Measurements from ENCODE around the gene SV2B.

The SV2B gene

DNA sequence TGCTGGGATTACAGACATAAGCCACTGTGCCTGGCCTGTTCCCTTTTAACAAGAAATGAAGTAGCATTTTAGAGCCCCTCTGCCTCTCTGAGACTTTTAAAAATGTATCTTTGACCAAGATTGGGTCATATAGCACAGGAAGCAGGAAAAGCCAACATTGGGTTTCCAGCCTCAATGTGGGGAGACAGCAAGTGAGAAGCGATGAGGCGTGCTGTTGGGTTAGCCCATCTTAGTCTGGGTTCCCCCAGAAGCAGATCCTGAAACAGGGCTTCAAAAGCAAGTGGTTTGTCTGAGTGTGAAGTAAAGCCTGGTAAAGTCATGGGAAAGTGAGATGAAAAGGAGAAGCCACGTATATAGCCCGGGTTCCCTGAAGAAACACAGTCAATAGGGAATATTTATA is 48.2 kb downstream of the SV2B start:
- Histone ChIP-seq H3K9me2 (replicated peaks; ENCODE audit: insufficient read depth, low read length) (no peaks in the 10 kb centered on the region), H4K20me1 (ENCODE audit: low read depth, low read length) (no peaks in the 10 kb centered on the region), H3K4me3 (ENCODE audit: insufficient read depth, low read length, poor library complexity, severe bottlenecking) (no peak overlapping the region), H3K36me3 (ENCODE audit: low read length) (no peaks in the 10 kb centered on the region), H3K4me2 (ENCODE audit: low read depth, low read length, poor library complexity, severe bottlenecking) (no peak overlapping the region), H3K9ac (ENCODE audit: low read length) (no peak overlapping the region), H3K79me2 (ENCODE audit: insufficient read depth, low read length) (no peaks in the 10 kb centered on the region), H3K27ac (ENCODE audit: low read depth, low read length) (no peak overlapping the region), H2AFZ (ENCODE audit: low read depth, low read length, severe bottlenecking) (no peak overlapping the region), H3K27me3 (ENCODE audit: low read length) (no peaks in the 10 kb centered on the region), H3K9me3 (ENCODE audit: insufficient read depth, low read length) (no peaks in the 10 kb centered on the region), H3F3A (ENCODE audit: insufficient read depth) (no peaks in the 10 kb centered on the region)
- TF ChIP-seq CTCF (IDR thresholded peaks at IDR 0.05; ENCODE audit: insufficient read depth, low read length, poor library complexity, severe bottlenecking) (no peak), EZH2phosphoT487 (conservative IDR thresholded peaks at IDR 0.05; ENCODE audit: low read length) (no peak)

DNA sequence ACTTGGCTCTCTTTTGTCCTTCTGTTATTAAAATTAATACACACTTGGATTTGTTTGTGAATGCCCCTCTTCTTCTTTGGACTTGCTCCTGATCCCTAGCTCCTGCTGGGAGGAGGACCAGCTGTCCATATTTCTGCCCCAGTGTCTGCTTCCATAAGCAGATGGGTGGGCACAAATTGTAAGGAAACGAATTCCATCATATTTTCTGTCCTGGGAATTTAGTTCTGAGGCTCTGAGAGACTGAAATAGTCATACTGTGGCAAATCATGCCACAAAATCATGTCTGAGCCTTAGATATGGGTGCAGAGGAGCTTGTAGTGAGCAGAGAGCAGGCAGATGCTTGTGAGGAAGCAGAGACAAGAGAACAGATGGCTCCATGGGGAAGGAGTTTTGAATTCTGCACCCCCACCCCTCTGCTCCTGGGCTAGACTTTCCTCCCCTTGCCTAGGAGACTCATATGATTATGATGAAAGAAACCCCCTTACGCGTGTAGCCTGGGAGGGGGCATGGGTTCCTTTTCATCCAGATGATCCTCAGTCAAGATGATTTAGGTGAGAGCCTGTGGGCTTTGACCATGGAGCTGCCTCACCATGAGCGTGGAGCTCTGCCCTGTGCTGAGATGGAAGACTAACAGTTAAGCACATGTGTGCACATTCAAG is 50.6 kb downstream of the SV2B start:
- H3K4me2 ChIP-seq (ENCODE audit: low read depth, low read length, poor library complexity, severe bottlenecking): no peak overlapping the region
- H3F3A ChIP-seq (ENCODE audit: insufficient read depth): no peaks in the 10 kb centered on the region
- no peak overlapping the region for H2AFZ ChIP-seq (ENCODE audit: low read depth, low read length, severe bottlenecking)
- H3K79me2 ChIP-seq (ENCODE audit: insufficient read depth, low read length): no peaks in the 10 kb centered on the region
- no peaks in the 10 kb centered on the region for H3K9me2 ChIP-seq (replicated peaks; ENCODE audit: insufficient read depth, low read length)
- no peak overlapping the region for H3K4me3 ChIP-seq (ENCODE audit: insufficient read depth, low read length, poor library complexity, severe bottlenecking)
- H4K20me1 ChIP-seq (ENCODE audit: low read depth, low read length): no peaks in the 10 kb centered on the region
- no peaks in the 10 kb centered on the region for H3K27me3 ChIP-seq (ENCODE audit: low read length)
- no peaks in the 10 kb centered on the region for H3K36me3 ChIP-seq (ENCODE audit: low read length)
- H3K27ac ChIP-seq (ENCODE audit: low read depth, low read length): no peak overlapping the region
- TF ChIP-seq EZH2phosphoT487 (conservative IDR thresholded peaks at IDR 0.05; ENCODE audit: low read length) (no peak), CTCF (IDR thresholded peaks at IDR 0.05; ENCODE audit: insufficient read depth, low read length, poor library complexity, severe bottlenecking) (no peak)
- no peak overlapping the region for H3K9ac ChIP-seq (ENCODE audit: low read length)
- H3K9me3 ChIP-seq (ENCODE audit: insufficient read depth, low read length): no peaks in the 10 kb centered on the region

GRCh38 chr15:91151781-91152563 is 51.9 kb downstream of the SV2B start:
- H2AFZ ChIP-seq (ENCODE audit: low read depth, low read length, severe bottlenecking): no peak overlapping the region
- H3K27me3 ChIP-seq (ENCODE audit: low read length): no peaks in the 10 kb centered on the region
- no peaks in the 10 kb centered on the region for H3F3A ChIP-seq (ENCODE audit: insufficient read depth)
- no peaks in the 10 kb centered on the region for H3K9me3 ChIP-seq (ENCODE audit: insufficient read depth, low read length)
- TF ChIP-seq CTCF (IDR thresholded peaks at IDR 0.05; ENCODE audit: insufficient read depth, low read length, poor library complexity, severe bottlenecking): no peak
- TF ChIP-seq EZH2phosphoT487 (conservative IDR thresholded peaks at IDR 0.05; ENCODE audit: low read length): no peak
- H3K36me3 ChIP-seq (ENCODE audit: low read length): no peaks in the 10 kb centered on the region
- H4K20me1 ChIP-seq (ENCODE audit: low read depth, low read length): no peaks in the 10 kb centered on the region
- H3K27ac ChIP-seq (ENCODE audit: low read depth, low read length): no peak overlapping the region
- H3K9ac ChIP-seq (ENCODE audit: low read length): no peak overlapping the region
- no peak overlapping the region for H3K4me3 ChIP-seq (ENCODE audit: insufficient read depth, low read length, poor library complexity, severe bottlenecking)
- H3K9me2 ChIP-seq (replicated peaks; ENCODE audit: insufficient read depth, low read length): no peaks in the 10 kb centered on the region
- H3K4me2 ChIP-seq (ENCODE audit: low read depth, low read length, poor library complexity, severe bottlenecking): no peak overlapping the region
- no peaks in the 10 kb centered on the region for H3K79me2 ChIP-seq (ENCODE audit: insufficient read depth, low read length)

Data from SU-DHL-6 (cell line).